ENCODE results near the gene THRAP3.

DNA sequence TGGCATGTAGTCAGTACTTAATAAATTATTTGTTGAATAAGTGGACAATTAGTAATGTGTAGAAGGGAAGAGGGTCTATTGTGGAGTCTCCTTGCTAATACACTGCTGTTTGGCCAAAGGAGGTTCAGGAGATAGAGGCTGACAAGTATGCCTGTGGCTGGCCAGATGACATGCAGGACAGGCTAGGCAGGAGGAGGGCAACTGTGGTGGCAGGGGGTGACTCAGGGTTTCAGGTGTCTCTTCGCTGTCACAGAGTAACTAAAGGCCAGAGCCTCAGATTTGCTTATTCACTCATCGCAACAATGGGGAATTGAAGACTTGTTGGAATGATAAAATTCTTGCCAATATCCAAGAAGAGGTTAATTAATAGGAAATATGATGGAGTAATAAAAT lies 33.1 kb downstream of the THRAP3 start:
- TF ChIP-seq, protein P1, sequence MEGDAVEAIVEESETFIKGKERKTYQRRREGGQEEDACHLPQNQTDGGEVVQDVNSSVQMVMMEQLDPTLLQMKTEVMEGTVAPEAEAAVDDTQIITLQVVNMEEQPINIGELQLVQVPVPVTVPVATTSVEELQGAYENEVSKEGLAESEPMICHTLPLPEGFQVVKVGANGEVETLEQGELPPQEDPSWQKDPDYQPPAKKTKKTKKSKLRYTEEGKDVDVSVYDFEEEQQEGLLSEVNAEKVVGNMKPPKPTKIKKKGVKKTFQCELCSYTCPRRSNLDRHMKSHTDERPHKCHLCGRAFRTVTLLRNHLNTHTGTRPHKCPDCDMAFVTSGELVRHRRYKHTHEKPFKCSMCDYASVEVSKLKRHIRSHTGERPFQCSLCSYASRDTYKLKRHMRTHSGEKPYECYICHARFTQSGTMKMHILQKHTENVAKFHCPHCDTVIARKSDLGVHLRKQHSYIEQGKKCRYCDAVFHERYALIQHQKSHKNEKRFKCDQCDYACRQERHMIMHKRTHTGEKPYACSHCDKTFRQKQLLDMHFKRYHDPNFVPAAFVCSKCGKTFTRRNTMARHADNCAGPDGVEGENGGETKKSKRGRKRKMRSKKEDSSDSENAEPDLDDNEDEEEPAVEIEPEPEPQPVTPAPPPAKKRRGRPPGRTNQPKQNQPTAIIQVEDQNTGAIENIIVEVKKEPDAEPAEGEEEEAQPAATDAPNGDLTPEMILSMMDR (conservative IDR thresholded peaks at IDR 0.05; ENCODE audit: low read depth, low read length) = no peak
- no peak for TF ChIP-seq EZH2 (IDR thresholded peaks at IDR 0.05; ENCODE audit: borderline replicate concordance, low read depth, low read length, poor library complexity, severe bottlenecking)
